Cardiac fibroblast (primary cell): ENCODE results near the gene MEST.
"Not testable (repeated sequence)": the region's sequence is repeated elsewhere in the genome, so short reads cannot be mapped to it uniquely, and the experiment has no call there.

Experiments used
- DNase-seq, 2 donors: peaks; one replicate each; pipeline versions ENCODE4 v3.0.0 to v3.0.0-alpha.2; 2010; ENCODE audit warnings: low read depth in 2 of 2
- H3K4me3 ChIP-seq, 2 donors: replicated peaks in 1 of 2; 1 replicate in 1 of 2; 2 replicates in 1 of 2; pipeline ENCODE4 v1.5.1; 2011; ENCODE audit warnings: low read depth in 2 of 2, low read length in 2 of 2, mild to moderate bottlenecking in 2 of 2, moderate library complexity in 1 of 2
- TF ChIP-seq, protein P1 (sequence below): IDR thresholded peaks from one replicate; pipeline ENCODE4 v1.5.1; 2011; ENCODE audit warnings: low read depth, mild to moderate bottlenecking, low read length, inconsistent platforms

The MEST gene

DNA sequence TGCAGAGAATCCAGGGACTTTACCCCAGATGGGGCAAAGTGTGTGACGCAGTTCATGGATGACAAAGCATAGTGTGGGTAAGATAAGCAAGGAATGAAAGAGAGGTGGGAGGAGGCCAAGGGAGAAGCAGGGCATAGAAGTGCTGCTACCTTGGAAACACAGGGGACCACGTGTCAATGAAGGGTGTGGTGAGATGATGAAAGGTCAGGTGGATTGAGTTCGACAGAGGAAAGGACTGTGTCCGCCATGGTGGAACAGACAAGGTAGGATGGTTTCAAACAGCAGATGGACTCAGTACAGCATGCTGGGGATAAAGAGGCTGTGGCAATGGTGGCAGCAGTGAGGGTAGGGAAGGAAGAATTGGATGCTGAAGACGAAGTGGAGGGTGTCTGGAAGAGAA is 32.7 kb downstream of the MEST start:
- H3K4me3 ChIP-seq, result no peak overlapping the region
- TF ChIP-seq, protein P1, sequence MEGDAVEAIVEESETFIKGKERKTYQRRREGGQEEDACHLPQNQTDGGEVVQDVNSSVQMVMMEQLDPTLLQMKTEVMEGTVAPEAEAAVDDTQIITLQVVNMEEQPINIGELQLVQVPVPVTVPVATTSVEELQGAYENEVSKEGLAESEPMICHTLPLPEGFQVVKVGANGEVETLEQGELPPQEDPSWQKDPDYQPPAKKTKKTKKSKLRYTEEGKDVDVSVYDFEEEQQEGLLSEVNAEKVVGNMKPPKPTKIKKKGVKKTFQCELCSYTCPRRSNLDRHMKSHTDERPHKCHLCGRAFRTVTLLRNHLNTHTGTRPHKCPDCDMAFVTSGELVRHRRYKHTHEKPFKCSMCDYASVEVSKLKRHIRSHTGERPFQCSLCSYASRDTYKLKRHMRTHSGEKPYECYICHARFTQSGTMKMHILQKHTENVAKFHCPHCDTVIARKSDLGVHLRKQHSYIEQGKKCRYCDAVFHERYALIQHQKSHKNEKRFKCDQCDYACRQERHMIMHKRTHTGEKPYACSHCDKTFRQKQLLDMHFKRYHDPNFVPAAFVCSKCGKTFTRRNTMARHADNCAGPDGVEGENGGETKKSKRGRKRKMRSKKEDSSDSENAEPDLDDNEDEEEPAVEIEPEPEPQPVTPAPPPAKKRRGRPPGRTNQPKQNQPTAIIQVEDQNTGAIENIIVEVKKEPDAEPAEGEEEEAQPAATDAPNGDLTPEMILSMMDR, result no peak
- DNase-seq, result no peak

DNA sequence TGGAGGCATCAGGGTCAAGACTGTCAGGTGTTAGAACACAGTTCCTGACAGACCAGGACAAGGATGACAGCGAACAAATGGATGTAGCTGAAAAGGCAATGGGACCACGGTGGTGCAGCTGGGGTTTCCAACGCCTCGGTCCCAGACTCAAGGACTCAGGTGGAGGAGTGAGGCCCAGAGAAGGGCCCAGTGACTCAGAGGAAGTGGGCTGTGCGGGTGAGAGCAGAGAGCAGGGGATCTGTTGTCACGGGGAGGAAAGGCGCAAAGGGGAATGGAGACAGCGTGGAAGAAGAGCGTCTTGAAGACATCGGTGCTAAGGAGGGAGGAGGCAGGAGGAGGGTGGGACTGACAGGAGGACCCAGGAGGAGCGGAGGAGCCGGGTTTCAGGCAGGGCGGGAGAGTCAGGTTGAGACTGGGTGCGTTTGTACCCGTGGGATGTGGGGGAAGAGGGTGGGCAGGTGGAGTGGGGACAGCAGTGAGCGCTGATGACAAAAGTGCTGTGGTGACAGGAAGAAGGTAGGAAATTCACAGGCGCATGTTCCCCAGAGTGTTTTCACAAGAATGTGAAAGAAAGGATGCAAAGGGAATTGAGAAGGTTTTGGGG is 36.0 kb downstream of the MEST start:
- not testable (repeated sequence) for H3K4me3 ChIP-seq, DNase-seq

DNA sequence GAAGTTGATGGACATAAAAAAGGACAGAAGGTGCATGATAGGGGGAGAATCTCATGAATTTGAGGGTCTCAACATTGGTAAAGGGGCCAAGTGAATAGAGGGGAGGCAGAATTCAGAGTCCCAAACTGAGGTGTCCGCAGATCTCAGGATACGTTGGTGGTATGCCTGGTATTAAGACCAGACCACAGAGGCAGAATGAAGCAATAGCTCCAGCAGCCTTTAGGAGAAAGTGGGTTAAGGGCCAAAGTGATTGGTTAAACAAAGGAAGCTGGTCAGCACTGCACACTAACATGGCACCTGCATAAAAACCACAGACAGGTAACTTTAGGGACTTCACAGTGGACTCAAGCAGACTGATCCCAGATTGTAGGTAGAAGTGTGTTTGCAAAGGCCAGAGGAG is 37.5 kb downstream of the MEST start:
- no peak overlapping the region for H3K4me3 ChIP-seq
- no peak for DNase-seq
- TF ChIP-seq, protein P1, result no peak

DNA sequence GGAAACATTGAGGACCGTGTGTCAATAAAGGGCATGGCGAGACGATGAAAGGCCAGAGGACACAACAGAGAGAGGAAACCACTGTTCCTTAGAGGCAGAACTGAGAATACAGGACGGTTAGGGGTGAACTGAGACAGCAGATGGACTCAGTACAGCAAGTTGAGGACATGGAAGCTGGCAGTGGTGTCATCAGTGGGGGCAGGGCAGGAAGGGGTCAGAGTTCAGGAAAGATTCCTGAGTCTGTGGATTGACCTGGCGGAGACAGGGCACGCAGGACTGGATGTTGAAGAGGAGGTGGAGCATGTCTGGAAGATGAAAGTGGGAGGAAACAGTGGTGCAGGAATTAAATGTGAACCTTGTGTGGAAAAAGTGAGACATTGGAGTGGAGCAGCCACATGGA is 46.0 kb downstream of the MEST start:
- not testable (repeated sequence) for H3K4me3 ChIP-seq, DNase-seq

DNA sequence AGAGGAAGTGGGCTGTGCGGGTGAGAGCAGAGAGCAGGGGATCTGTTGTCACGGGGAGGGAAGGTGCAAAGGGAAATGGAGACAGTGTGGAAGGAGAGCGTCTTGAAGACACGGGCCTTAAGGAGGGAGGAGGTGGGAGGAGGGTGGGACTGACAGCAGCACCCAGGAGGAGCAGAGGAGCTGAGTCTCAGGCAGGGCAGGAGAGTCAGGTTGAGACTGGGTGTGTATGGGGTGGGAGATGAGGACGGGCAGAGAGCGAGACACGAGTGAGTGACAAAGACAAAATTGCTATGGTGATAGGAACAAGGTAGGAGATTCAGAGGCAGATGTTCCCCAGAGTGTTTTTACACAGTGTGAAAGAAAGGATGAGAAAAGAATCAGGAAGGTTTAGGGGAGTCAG is 49.4 kb downstream of the MEST start:
- H3K4me3 ChIP-seq, DNase-seq: not testable (repeated sequence)

DNA sequence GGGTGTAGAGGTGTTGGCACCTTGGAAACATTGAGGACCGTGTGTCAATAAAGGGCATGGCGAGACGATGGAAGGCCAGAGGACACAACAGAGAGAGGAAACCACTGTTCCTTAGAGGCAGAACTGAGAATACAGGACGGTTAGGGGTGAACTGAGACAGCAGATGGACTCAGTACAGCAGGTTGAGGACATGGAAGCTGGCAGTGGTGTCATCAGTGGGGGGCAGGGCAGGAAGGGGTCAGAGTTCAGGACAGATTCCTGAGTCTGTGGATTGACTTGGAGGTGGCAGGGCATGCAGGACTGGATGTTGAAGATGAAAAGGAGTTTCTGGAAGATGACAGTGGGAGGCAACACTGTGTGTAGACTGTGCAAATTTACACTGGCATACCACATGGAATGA is 50.4 kb downstream of the MEST start:
- not testable (repeated sequence) for DNase-seq, H3K4me3 ChIP-seq

DNA sequence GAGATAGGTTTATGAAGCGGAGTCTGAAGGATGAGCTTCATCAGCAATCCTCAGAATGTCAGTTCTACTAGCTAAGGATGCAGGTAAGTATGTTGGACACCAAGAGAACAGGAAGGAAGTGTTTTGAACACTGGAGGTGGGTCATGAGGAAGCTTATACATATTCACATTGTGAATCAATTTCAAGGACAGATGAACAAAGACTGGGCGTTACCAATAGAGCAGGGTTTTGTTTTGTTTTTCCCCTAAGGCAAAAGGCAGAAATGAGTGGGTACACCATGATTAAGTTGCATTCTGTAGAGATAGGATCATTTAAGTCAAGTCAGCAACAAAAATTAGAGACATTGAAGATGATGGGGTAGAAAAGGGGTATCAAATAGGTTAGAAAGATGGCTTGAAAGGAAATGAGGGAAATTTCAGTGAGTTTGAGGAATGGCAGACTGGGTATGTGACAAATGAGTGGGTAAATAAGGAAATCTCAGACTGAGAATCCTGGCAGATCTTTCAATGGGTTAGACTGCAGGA is 51.7 kb downstream of the MEST start:
- H3K4me3 ChIP-seq, result no peak overlapping the region
- TF ChIP-seq, protein P1, result no peak
- no peak for DNase-seq

DNA sequence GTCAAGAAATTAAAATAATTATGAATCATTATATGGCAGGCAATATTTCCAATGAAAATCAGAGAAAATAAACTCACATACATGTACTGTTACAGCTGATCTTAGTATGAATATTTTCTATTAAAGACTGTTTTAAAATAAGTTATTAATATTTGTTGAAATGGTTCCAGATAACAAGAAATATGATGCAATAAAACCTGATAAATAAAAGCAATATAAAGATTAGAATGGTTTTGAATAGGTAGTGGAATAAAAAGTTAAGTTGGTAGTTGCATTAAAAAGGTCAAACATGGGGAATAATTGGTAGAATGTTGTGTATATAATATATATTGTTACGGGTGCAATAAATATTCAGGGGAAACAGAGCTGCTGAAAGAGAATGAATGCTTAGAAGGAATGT is 52.5 kb downstream of the MEST start:
- DNase-seq, result no peak
- no peak overlapping the region for H3K4me3 ChIP-seq
- TF ChIP-seq, protein P1, result no peak

DNA sequence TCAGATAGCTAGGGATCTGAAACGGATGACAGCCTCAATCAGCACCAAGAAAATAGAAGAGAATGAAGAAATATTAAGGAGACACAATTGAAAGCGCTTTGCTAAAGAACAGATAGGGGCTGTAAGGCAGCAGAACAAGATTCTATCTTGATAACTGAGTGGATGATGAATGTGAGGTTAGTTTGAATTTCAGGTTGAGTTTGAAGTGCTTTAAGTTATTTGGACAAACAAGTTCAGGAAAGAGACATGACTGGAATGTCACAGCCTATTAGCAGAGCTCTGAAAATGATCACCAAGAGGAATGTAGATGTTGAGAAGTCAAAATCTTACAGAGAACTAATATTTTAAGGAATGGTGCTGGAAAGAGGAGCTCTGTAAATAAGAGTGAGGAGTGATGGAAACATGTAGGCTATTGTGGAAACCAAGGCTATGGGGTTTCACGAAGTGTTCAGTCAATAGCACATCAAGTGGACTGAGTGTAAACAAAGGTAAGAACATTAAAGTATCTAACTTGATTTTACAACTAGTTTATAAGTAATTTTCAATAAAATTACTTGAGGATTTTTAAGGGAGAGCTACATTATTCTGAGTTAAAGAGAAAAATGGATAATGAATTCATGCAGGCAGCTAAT is 61.6 kb downstream of the MEST start:
- no peak for DNase-seq

More for the DNA sequence above, 61.6 kb downstream of the MEST start:
- TF ChIP-seq, protein P1, result no peak
- H3K4me3 ChIP-seq, result no peak overlapping the region
